B cell (primary cell): Measurements from ENCODE around the gene GLB1L3. TPM values are rescaled to one million over a fixed set of nuclear protein-coding genes. Genes with fewer than 3 reads are reported as not detected.

Experiments
- ATAC-seq: fragments of 200-7000 bp; cut with Tn5 transposase; one replicate; pipeline ENCODE4 v1.10.0; 2021; ENCODE audit warnings: low read depth, mild to moderate bottlenecking, moderate number of reproducible peaks, moderate library complexity
- CTCF ChIA-PET: fragments of 350-600 bp; sonication (Branson Sonifier 250); formaldehyde crosslinking; loops from one replicate; lab custom pipeline; 2021; ENCODE audit warnings: antibody characterized with exemption, inconsistent platforms; lab: Charles Lee
- POLR2A ChIA-PET: fragments of 350-600 bp; sonication (Branson Sonifier 250); formaldehyde crosslinking; loops from one replicate; lab custom pipeline; 2021; ENCODE audit warnings: antibody characterized with exemption; lab: Charles Lee
- DNase-seq: peaks from one replicate; pipeline ENCODE4 v3.0.0; 2013
- H2AFZ ChIP-seq: 2 replicates; pipeline ENCODE4 v1.6.1; 2012; ENCODE audit warnings: mild to moderate bottlenecking, low read depth, low read length; ENCODE audit not compliant: insufficient read depth, poor library complexity, severe bottlenecking
- H3K27ac ChIP-seq, 2 donors: 1 replicate in 1 of 2; 2 replicates in 1 of 2; pipeline ENCODE4 v1.5.1; 2012 to 2013; ENCODE audit warnings: low read length in 2 of 2, mild to moderate bottlenecking in 2 of 2, moderate library complexity in 1 of 2
- H3K27me3 ChIP-seq, 4 experiments: fragments of 200-600 bp in 1 of 4; sonication (generic) in 1 of 4; replicated peaks in 1 of 4; 1 replicate in 2 of 4; 2 replicates in 2 of 4; pipeline versions ENCODE4 v1.6.1 to v1.7.0; 2013 to 2016; ENCODE audit warnings: low read length in 3 of 4, mild to moderate bottlenecking in 2 of 4, mixed read lengths in 1 of 4, moderate library complexity in 1 of 4; ENCODE audit not compliant: insufficient read depth in 4 of 4, control insufficient read depth in 3 of 4; ENCODE audit errors: control extremely low read depth in 1 of 4
- H3K36me3 ChIP-seq, 2 experiments: replicated peaks in 1 of 2; 1 replicate in 1 of 2; 2 replicates in 1 of 2; pipeline versions ENCODE4 v1.6.1 to v1.7.1; 2013; ENCODE audit warnings: low read length in 1 of 2; ENCODE audit not compliant: insufficient read depth in 2 of 2, control insufficient read depth in 1 of 2; ENCODE audit errors: control extremely low read depth in 1 of 2, extremely low read depth in 1 of 2
- H3K4me1 ChIP-seq, 2 donors: fragments of 200-600 bp in 1 of 2; sonication (generic) in 1 of 2; 1 replicate in 1 of 2; 2 replicates in 1 of 2; pipeline versions ENCODE4 v1.5.1 to v1.6.1; 2013 to 2017; ENCODE audit warnings: low read length in 2 of 2; ENCODE audit not compliant: control insufficient read depth in 2 of 2, insufficient read depth in 2 of 2
- H3K4me2 ChIP-seq: replicated peaks from 2 replicates; pipeline ENCODE3; 2012; ENCODE audit warnings: mild to moderate bottlenecking, low read depth, low read length; ENCODE audit not compliant: poor library complexity, severe bottlenecking
- H3K4me3 ChIP-seq, 5 experiments: fragments of 200-600 bp in 1 of 5; sonication (generic) in 1 of 5; 1 replicate in 3 of 5; 2 replicates in 2 of 5; pipeline versions ENCODE4 v1.5.1 to v1.7.0; 2011 to 2016; ENCODE audit warnings: low read length in 4 of 5, mild to moderate bottlenecking in 4 of 5, low read depth in 2 of 5, control low read depth in 1 of 5, moderate library complexity in 1 of 5; ENCODE audit not compliant: insufficient read depth in 1 of 5; ENCODE audit errors: control extremely low read depth in 1 of 5, extremely low read depth in 1 of 5
- H3K79me2 ChIP-seq: fragments of 200-600 bp; sonication (generic); one replicate; pipeline ENCODE4 v1.6.0; 2016; ENCODE audit warnings: low read length; ENCODE audit not compliant: control insufficient read depth, insufficient read depth
- H3K9ac ChIP-seq: fragments of 200-600 bp; sonication (generic); 2 replicates; pipeline ENCODE4 v1.6.1; 2017; ENCODE audit warnings: mild to moderate bottlenecking, low read length, moderate library complexity
- H3K9me3 ChIP-seq, 3 donors: one replicate each; pipeline versions ENCODE4 v1.6.1 to v1.7.1; 2013; ENCODE audit warnings: low read length in 2 of 3; ENCODE audit not compliant: control insufficient read depth in 2 of 3, insufficient read depth in 1 of 3; ENCODE audit errors: control extremely low read depth in 1 of 3
- H4K20me1 ChIP-seq: 2 replicates; pipeline ENCODE4 v1.6.0; 2012; ENCODE audit warnings: mild to moderate bottlenecking, low read length; ENCODE audit not compliant: insufficient read depth, control insufficient read depth, poor library complexity, severe bottlenecking
- H3K27ac Mint-ChIP-seq: one replicate; pipeline ENCODE4 v1.8.0; 2021; ENCODE audit warnings: mixed read lengths
- H3K27me3 Mint-ChIP-seq: one replicate; pipeline ENCODE4 v1.8.0; 2021; ENCODE audit warnings: mixed read lengths
- H3K4me1 Mint-ChIP-seq: one replicate; pipeline ENCODE4 v1.8.0; 2021; ENCODE audit warnings: mixed read lengths
- H3K4me3 Mint-ChIP-seq: one replicate; pipeline ENCODE4 v1.8.0; 2021; ENCODE audit warnings: mixed read lengths
- H3K9me3 Mint-ChIP-seq: one replicate; pipeline ENCODE4 v1.8.0; 2022; ENCODE audit warnings: mixed read lengths; ENCODE audit not compliant: insufficient read depth
- EZH2 ChIP-seq: IDR thresholded peaks from 2 replicates; pipeline ENCODE4 v1.6.1; 2012; ENCODE audit warnings: borderline replicate concordance, low read depth, mild to moderate bottlenecking, moderate library complexity, low read length; ENCODE audit not compliant: insufficient read depth, poor library complexity, severe bottlenecking
- WGBS: methylation state at CpG from one replicate; pipeline ENCODE4 v1.1.5; 2013; ENCODE audit warnings: missing lambda C conversion rate; ENCODE audit not compliant: insufficient coverage; 5-methylcytosine and 5-hydroxymethylcytosine counted together
- intact Hi-C: fragments of 100-400 bp; cut with micrococcal nuclease; formaldehyde crosslinking; loops from one replicate; pipeline ENCODE4 v1.10.0; 2022
- polyA plus RNA-seq: library from polyadenylated mRNA; depleted of rRNA; stranded (reverse); fragments of >200 nt; gene quantifications from 2 replicates; pipeline ENCODE4 v1.2.3, GENCODE V29; 2012
- total RNA-seq, 2 donors: library from RNA; stranded (reverse); fragments of 120-200 nt in 1 of 2; gene quantifications; 1 replicate in 1 of 2; 2 replicates in 1 of 2; pipeline versions ENCODE4 v1.2.3 to v1.2.4, GENCODE V29; 2013 to 2022
- TF ChIP-seq, protein P1 (sequence below): fragments of 200-600 bp; IDR thresholded peaks from one replicate; pipeline ENCODE4 v1.8.0; 2022; ENCODE audit warnings: antibody characterized with exemption, mild to moderate bottlenecking

GLB1L3 gene
- total and polyA plus RNA-seq, 2 donors (not counting 1 experiment from before 2014, with no cell fraction given) = not detected

DNA sequence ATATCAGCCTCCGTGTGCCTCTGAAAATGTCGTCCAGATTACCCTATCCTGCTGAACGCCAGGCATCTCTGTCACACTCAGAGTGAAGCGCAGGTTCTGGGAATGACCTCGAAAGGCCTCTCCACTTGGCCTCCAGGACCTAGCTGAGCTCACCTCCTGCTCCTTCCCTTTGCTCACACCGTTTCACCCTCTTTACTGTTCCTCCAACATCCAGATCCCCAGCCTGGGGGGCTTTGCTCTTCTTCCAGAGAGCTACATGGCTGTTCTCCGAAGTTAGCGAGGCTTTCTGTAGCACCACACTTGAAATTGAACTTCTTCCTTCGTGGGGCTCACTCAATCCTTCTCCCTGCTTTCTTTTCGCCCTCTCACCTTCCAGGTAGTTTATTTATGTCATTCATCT, 83.5 kb downstream of the GLB1L3 start:
- intact Hi-C loops = no loop called here
- Histone ChIP-seq H2AFZ (peak overlapping the region; percentile 49), H3K36me3 (no peaks in the 10 kb centered on the region), H3K9ac (no peak overlapping the region), H3K79me2 (no peaks in the 10 kb centered on the region), H3K27me3 (peaks cover 0 to 4% (median 0%) of the 10 kb centered on the region in 4 experiments), H3K4me1 (no peaks in the 10 kb centered on the region), H4K20me1 (no peaks in the 10 kb centered on the region), H3K9me3 (peaks cover 0 to 14% (median 0%) of the 10 kb centered on the region in 3 donors), H3K4me3 (no peak overlapping the region), H3K27ac (no peak overlapping the region), H3K4me2 (no peak overlapping the region)
- ChIA-PET CTCF (no interaction called here), POLR2A (no interaction called here)
- no peak overlapping the region for H3K27ac Mint-ChIP-seq
- H3K4me1 Mint-ChIP-seq = peaks cover 2% of the 10 kb centered on the region
- H3K9me3 Mint-ChIP-seq = no peaks in the 10 kb centered on the region
- no peak for ATAC-seq
- WGBS = 90% methylated on average over 10 of the region's 10 CpGs
- no peak for DNase-seq
- TF ChIP-seq, protein P1, sequence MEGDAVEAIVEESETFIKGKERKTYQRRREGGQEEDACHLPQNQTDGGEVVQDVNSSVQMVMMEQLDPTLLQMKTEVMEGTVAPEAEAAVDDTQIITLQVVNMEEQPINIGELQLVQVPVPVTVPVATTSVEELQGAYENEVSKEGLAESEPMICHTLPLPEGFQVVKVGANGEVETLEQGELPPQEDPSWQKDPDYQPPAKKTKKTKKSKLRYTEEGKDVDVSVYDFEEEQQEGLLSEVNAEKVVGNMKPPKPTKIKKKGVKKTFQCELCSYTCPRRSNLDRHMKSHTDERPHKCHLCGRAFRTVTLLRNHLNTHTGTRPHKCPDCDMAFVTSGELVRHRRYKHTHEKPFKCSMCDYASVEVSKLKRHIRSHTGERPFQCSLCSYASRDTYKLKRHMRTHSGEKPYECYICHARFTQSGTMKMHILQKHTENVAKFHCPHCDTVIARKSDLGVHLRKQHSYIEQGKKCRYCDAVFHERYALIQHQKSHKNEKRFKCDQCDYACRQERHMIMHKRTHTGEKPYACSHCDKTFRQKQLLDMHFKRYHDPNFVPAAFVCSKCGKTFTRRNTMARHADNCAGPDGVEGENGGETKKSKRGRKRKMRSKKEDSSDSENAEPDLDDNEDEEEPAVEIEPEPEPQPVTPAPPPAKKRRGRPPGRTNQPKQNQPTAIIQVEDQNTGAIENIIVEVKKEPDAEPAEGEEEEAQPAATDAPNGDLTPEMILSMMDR = no peak
- no peak for TF ChIP-seq EZH2
- peaks cover 33% of the 10 kb centered on the region for H3K27me3 Mint-ChIP-seq
- H3K4me3 Mint-ChIP-seq = no peak overlapping the region

DNA sequence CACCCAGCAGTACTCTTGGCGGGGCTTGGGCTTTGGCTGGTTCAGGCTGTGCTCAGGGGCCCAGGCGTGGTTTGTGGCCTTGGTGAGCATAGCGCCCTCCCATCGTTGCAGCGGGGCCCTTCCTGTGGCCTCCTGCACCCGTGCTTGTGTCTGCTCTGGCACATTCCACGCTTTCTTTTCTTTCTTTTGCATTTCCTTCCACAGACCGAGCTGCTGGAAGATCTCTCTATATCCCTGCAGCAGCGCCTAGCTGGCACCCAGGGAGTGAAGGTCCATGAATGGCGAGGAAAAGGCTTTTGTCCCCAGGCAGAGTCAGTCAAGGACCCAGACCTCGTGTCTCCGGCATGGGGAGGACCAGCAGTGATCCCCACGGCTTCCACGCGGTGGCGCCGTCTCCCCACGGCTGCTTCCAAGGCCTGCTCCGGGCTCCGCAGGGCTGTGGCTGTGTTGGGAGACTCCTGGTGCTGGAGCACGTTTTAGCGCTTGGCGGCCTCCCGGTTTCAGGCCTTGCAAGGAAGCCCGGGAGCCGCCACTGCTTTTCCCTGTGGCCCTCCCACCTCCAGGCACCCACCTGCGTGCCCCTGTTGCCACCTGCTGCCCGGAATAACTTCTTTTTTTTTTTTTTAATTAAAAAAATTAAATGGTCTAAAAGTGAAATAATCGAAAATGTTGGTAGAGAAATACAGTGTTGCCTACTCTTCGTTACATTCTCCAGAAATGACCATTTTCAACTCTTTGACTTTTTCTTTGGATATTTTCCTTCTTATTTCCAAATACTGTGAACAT, 84.1 kb downstream of the GLB1L3 start:
- peak; percentile 38 for DNase-seq
- 15% methylated on average over 26 of the region's 30 CpGs for WGBS
- no peaks in the 10 kb centered on the region for H3K9me3 Mint-ChIP-seq
- H3K27me3 ChIP-seq = peaks cover 0 to 4% (median 0%) of the 10 kb centered on the region in 4 experiments
- peaks cover 0 to 18% (median 0%) of the 10 kb centered on the region in 3 donors for H3K9me3 ChIP-seq
- H3K4me1 ChIP-seq = no peaks in the 10 kb centered on the region
- H3K4me3 Mint-ChIP-seq = no peak overlapping the region
- peaks cover 2% of the 10 kb centered on the region for H3K4me1 Mint-ChIP-seq
- H3K4me3 ChIP-seq = no peak overlapping the region
- no peak overlapping the region for H3K9ac ChIP-seq
- intact Hi-C loops = no loop called here
- no peak overlapping the region for H3K4me2 ChIP-seq
- peak overlapping the region; percentile 49 for H2AFZ ChIP-seq
- no peak overlapping the region for H3K27ac ChIP-seq
- no peaks in the 10 kb centered on the region for H4K20me1 ChIP-seq
- H3K27ac Mint-ChIP-seq = no peak overlapping the region
- H3K79me2 ChIP-seq = no peaks in the 10 kb centered on the region
- peaks cover 33% of the 10 kb centered on the region for H3K27me3 Mint-ChIP-seq
- CTCF ChIA-PET = no interaction called here
- ATAC-seq = no peak
- H3K36me3 ChIP-seq = no peaks in the 10 kb centered on the region
- POLR2A ChIA-PET = no interaction called here
- TF ChIP-seq, protein P1 = peak; percentile 67
- TF ChIP-seq EZH2 = no peak
